ENCODE measurements around the gene CNNM3.

DNA sequence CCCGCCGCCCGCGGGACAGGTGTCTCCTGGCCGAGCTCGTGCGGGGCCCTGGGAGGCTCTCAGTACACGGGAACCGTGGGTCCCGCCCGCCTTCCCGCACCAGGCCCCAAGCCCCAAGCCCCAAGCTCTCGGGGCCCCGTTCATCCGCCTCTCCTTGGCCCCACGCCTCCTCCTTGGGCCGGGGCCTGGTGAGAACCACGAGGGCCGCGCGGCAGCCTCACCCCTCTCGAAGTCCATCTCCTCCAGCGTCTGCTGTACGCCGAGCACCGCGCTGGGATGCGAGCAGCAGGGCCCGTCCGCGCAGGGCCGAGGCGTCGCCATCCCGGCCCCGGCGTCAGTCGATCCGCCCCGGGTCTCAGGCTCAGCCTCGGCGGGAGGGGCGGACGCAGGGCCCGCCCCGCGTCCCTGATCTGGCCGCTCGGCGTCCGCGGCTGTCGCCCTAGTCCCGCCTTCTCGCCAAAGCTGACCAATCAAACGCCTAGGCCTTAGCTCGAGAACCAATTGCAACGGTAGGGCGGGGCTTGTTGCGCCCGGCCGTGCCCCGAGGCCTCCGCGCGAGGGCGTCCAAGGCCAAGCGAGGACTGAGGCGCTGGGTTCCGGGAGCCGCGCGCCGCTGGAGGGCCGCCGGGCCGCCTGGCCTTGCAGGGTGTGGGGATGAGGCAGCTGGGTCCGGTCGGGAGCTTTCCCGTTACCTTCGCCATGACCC, 41.8 kb downstream of the CNNM3 start, which contains the start of gene ANKRD39:
- TF ChIP-seq, protein P1, sequence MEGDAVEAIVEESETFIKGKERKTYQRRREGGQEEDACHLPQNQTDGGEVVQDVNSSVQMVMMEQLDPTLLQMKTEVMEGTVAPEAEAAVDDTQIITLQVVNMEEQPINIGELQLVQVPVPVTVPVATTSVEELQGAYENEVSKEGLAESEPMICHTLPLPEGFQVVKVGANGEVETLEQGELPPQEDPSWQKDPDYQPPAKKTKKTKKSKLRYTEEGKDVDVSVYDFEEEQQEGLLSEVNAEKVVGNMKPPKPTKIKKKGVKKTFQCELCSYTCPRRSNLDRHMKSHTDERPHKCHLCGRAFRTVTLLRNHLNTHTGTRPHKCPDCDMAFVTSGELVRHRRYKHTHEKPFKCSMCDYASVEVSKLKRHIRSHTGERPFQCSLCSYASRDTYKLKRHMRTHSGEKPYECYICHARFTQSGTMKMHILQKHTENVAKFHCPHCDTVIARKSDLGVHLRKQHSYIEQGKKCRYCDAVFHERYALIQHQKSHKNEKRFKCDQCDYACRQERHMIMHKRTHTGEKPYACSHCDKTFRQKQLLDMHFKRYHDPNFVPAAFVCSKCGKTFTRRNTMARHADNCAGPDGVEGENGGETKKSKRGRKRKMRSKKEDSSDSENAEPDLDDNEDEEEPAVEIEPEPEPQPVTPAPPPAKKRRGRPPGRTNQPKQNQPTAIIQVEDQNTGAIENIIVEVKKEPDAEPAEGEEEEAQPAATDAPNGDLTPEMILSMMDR (IDR thresholded peaks at IDR 0.05; ENCODE audit: insufficient read depth, low read length, poor library complexity, severe bottlenecking) = peak; percentile 81
- TF ChIP-seq EZH2phosphoT487 (conservative IDR thresholded peaks at IDR 0.05; ENCODE audit: low read length) = no peak
